DOHH2 (cell line): ENCODE measurements around the gene ITK.

Experiments
- H3F3A ChIP-seq: fragments of 200-600 bp; sonication (generic), shearing (Covaris generic); 2 replicates; pipeline ENCODE4 v1.6.0; 2016; ENCODE audit warnings: antibody characterized with exemption, mild to moderate bottlenecking; ENCODE audit not compliant: control insufficient read depth, insufficient read depth
- H3K27ac ChIP-seq: fragments of 200-600 bp; sonication (generic); 2 replicates; pipeline ENCODE4 v1.5.1; 2014; ENCODE audit warnings: low read depth, mild to moderate bottlenecking, low read length, moderate library complexity
- H3K27me3 ChIP-seq: fragments of 200-600 bp; sonication (generic); 2 replicates; pipeline ENCODE4 v1.6.1; 2014; ENCODE audit warnings: mild to moderate bottlenecking, low read length, mixed read lengths; ENCODE audit not compliant: control insufficient read depth
- H3K36me3 ChIP-seq: fragments of 200-600 bp; sonication (generic); 2 replicates; pipeline ENCODE4 v1.6.1; 2014; ENCODE audit warnings: mild to moderate bottlenecking, low read length, moderate library complexity, mixed read lengths; ENCODE audit not compliant: control insufficient read depth
- H3K4me1 ChIP-seq: fragments of 200-600 bp; sonication (generic); 2 replicates; pipeline ENCODE4 v1.6.1; 2014; ENCODE audit warnings: mild to moderate bottlenecking, low read length, mixed read lengths; ENCODE audit not compliant: control insufficient read depth
- H3K4me2 ChIP-seq: fragments of 200-600 bp; sonication (generic); 2 replicates; pipeline ENCODE4 v1.6.0; 2014; ENCODE audit warnings: mild to moderate bottlenecking, low read length, moderate library complexity
- H3K4me3 ChIP-seq: fragments of 200-600 bp; sonication (generic); 2 replicates; pipeline ENCODE4 v1.5.1; 2014; ENCODE audit warnings: mild to moderate bottlenecking, low read length, mixed read lengths
- H3K79me2 ChIP-seq: fragments of 200-600 bp; sonication (generic); 2 replicates; pipeline ENCODE4 v1.6.1; 2014; ENCODE audit warnings: mild to moderate bottlenecking, low read length, mixed read lengths; ENCODE audit not compliant: control insufficient read depth
- H3K9me2 ChIP-seq: fragments of 200-600 bp; sonication (generic); replicated peaks from 2 replicates; pipeline ENCODE4 v1.6.1; 2014; ENCODE audit warnings: mild to moderate bottlenecking, low read length, mixed read lengths; ENCODE audit not compliant: control insufficient read depth
- H3K9me3 ChIP-seq: fragments of 200-600 bp; sonication (generic); 2 replicates; pipeline ENCODE4 v1.6.1; 2014; ENCODE audit warnings: antibody characterized with exemption, low read length, mixed read lengths; ENCODE audit not compliant: control insufficient read depth, insufficient read depth
- H4K20me1 ChIP-seq: fragments of 200-600 bp; sonication (generic); 2 replicates; pipeline ENCODE4 v1.6.0; 2014; ENCODE audit warnings: low read depth, mild to moderate bottlenecking, antibody characterized with exemption, low read length, moderate library complexity; ENCODE audit not compliant: control insufficient read depth, insufficient read depth
- EZH2phosphoT487 ChIP-seq: fragments of 200-600 bp; sonication (generic); IDR thresholded peaks from 2 replicates; pipeline ENCODE4 v1.6.1; 2017; ENCODE audit warnings: borderline replicate concordance, mild to moderate bottlenecking, antibody characterized with exemption, low read length, moderate library complexity, mixed read lengths
- TF ChIP-seq, protein P1 (sequence below): fragments of 200-600 bp; sonication (generic); IDR thresholded peaks from one replicate; pipeline ENCODE4 v1.5.1; 2014; ENCODE audit warnings: antibody characterized with exemption, mild to moderate bottlenecking, low read depth, low read length; ENCODE audit not compliant: poor library complexity, severe bottlenecking

Gene ITK

GRCh38 chr5:157162919-157163510 lies 17.6 kb upstream of the ITK start:
- no peaks in the 10 kb centered on the region for H3K36me3 ChIP-seq
- H3K27ac ChIP-seq: no peak overlapping the region
- H3K27me3 ChIP-seq: peaks cover 33% of the 10 kb centered on the region
- H3K4me3 ChIP-seq: no peak overlapping the region
- no peaks in the 10 kb centered on the region for H3K9me3 ChIP-seq
- H3K4me1 ChIP-seq: 0 out of 2 replicates have a peak, but pooled peaks cover 4% of the 10 kb centered on the region
- H3K9me2 ChIP-seq: no peaks in the 10 kb centered on the region
- TF ChIP-seq EZH2phosphoT487: no peak
- TF ChIP-seq, protein P1, sequence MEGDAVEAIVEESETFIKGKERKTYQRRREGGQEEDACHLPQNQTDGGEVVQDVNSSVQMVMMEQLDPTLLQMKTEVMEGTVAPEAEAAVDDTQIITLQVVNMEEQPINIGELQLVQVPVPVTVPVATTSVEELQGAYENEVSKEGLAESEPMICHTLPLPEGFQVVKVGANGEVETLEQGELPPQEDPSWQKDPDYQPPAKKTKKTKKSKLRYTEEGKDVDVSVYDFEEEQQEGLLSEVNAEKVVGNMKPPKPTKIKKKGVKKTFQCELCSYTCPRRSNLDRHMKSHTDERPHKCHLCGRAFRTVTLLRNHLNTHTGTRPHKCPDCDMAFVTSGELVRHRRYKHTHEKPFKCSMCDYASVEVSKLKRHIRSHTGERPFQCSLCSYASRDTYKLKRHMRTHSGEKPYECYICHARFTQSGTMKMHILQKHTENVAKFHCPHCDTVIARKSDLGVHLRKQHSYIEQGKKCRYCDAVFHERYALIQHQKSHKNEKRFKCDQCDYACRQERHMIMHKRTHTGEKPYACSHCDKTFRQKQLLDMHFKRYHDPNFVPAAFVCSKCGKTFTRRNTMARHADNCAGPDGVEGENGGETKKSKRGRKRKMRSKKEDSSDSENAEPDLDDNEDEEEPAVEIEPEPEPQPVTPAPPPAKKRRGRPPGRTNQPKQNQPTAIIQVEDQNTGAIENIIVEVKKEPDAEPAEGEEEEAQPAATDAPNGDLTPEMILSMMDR: no peak
- no peaks in the 10 kb centered on the region for H4K20me1 ChIP-seq
- no peaks in the 10 kb centered on the region for H3F3A ChIP-seq
- no peaks in the 10 kb centered on the region for H3K79me2 ChIP-seq
- no peak overlapping the region for H3K4me2 ChIP-seq

DNA sequence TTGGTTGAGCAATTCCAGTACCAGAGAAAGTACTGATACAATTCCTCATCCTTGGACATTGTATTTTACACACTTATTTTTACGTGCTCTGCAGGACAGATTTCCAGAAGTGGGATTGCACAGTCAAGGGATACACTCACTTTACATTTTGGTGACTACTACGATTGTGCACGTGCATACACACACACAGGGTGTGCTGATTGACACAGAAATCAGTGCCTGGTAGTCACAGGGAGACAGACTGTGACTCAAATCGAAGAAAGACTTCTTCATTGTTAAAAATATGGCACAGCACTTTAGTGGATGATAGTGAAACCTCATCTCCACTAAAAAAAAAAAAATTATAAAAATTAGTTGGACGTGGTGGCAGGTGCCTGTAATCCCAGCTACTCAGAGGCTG lies 16.1 kb upstream of the ITK start:
- Histone ChIP-seq H4K20me1 (no peaks in the 10 kb centered on the region), H3K4me3 (no peak overlapping the region), H3K4me2 (no peak overlapping the region), H3K4me1 (0 out of 2 replicates have a peak, but pooled peaks cover 4% of the 10 kb centered on the region), H3K27me3 (peaks cover 31% of the 10 kb centered on the region), H3K9me3 (no peaks in the 10 kb centered on the region; the same call in 1 of the 2 replicates), H3K27ac (no peak overlapping the region), H3K36me3 (no peaks in the 10 kb centered on the region), H3K79me2 (no peaks in the 10 kb centered on the region), H3K9me2 (no peaks in the 10 kb centered on the region), H3F3A (no peaks in the 10 kb centered on the region)
- TF ChIP-seq, protein P1: no peak
- TF ChIP-seq EZH2phosphoT487: no peak

DNA sequence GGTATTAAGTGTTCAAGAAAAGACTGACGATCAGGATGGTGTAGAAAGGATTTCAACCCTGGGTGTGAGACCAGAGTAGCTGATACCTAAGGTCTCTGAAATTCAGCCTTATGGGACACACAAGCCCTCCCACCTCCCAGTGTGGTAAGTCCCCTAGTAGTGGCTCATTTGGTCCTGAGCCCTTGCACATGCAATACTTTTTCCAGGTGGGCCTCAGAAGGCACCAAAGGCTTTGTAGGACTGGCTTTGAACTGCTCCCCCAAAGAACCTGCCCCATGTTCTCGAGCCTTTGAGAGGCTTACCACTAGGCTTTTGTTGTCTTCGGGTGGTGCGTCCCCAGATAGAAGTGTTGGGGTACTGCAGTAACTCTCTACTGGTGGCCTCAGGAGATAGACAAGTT lies 15.4 kb upstream of the ITK start:
- Histone ChIP-seq H3K9me3 (no peaks in the 10 kb centered on the region; the same call in 1 of the 2 replicates), H3K4me2 (no peak overlapping the region), H3K79me2 (no peaks in the 10 kb centered on the region), H3F3A (no peaks in the 10 kb centered on the region), H3K27me3 (peaks cover 31% of the 10 kb centered on the region), H4K20me1 (no peaks in the 10 kb centered on the region), H3K9me2 (no peaks in the 10 kb centered on the region), H3K4me1 (0 out of 2 replicates have a peak, but pooled peaks cover 4% of the 10 kb centered on the region), H3K4me3 (no peak overlapping the region), H3K36me3 (no peaks in the 10 kb centered on the region), H3K27ac (no peak overlapping the region)
- no peak for TF ChIP-seq EZH2phosphoT487
- TF ChIP-seq, protein P1: no peak
